GM18951 (cell line): Measurements from ENCODE around the gene WDFY2.

Experiments used
- POLR2A ChIP-seq: IDR thresholded peaks from 4 replicates; pipeline ENCODE4 v1.6.1; 2011; ENCODE audit warnings: mild to moderate bottlenecking; ENCODE audit not compliant: insufficient read length, insufficient read depth; ENCODE audit errors: extremely low read depth
- in situ Hi-C: fragments of 300-500 bp; cut with MboI; formaldehyde crosslinking; loops from one replicate; pipeline ENCODE4 v1.12.0; 2022; ENCODE audit warnings: low sequenced_read_pairs, mixed read lengths, inconsistent platforms; ENCODE audit not compliant: unreplicated experiment

Gene WDFY2

DNA sequence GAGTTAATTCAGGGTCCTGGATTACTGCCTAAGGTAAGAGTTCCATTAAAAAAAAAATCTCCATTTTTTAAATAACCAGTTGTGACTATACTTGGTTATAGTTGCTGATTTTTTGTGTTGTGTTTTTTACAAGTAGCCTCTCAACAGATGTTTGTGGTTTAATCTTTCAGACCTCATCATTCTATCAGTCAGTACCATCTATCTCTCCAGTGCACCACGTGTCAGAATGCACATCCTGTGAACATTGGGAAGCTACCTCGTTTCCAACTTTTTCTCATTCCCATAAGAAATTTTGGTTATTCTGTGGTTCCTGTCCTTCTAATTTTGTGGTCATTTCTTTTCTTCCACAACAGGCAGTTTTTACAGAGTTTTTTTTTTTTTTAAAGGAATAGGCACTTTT lies 39.2 kb downstream of the WDFY2 start:
- TF ChIP-seq POLR2A = no peak
- in situ Hi-C loops = no loop called here

DNA sequence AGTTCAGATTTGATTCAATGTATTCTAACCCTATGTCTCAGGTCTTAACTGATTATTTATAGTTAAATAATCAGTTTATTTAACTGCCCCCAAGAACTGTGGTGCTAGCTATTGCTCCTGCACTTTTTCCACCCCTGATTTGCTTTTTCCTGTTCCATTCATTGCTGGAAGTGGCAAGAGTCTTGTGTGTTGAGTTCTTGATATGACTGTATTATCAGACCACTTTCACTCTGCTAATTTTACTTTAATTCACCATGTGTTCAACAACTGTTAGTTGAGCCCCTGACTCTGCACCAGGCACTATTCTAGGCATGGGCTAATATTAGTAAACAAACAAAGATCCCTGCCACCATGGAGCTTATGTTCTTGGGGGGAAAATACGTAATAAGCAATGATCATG lies 39.9 kb downstream of the WDFY2 start:
- in situ Hi-C loops = no loop called here
- no peak for TF ChIP-seq POLR2A

DNA sequence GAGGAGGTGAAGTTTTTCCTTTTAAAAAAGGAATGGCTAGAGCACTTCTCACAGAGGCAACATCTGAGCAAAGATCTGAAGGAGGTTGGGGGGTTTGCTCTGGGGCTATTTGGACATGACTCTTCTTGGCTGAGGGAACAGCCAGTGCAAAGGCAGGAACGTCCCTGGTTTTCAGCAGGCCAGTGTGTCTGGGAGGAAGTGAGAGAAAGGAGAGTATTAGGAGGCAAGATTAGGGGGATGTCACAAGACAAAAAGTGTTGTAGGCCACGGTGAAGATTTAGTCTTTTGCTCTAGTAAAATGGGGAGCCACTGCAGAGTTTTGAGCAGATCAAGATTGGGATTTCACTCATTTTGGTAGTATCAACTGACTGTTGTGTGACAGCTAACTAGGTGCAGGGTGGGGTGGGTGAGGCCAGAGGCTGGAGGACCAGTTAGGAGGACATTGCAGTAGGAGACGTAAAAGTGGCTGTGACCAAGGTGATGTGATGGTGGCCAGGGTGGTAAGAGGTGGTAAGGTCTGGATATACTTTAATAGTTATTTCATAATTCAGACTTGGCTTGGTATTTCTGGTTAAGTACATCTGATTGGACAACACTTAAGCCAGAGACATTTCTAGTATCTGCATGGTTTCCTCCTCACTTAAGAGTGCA lies 40.6 kb downstream of the WDFY2 start:
- in situ Hi-C loops = no loop called here

DNA sequence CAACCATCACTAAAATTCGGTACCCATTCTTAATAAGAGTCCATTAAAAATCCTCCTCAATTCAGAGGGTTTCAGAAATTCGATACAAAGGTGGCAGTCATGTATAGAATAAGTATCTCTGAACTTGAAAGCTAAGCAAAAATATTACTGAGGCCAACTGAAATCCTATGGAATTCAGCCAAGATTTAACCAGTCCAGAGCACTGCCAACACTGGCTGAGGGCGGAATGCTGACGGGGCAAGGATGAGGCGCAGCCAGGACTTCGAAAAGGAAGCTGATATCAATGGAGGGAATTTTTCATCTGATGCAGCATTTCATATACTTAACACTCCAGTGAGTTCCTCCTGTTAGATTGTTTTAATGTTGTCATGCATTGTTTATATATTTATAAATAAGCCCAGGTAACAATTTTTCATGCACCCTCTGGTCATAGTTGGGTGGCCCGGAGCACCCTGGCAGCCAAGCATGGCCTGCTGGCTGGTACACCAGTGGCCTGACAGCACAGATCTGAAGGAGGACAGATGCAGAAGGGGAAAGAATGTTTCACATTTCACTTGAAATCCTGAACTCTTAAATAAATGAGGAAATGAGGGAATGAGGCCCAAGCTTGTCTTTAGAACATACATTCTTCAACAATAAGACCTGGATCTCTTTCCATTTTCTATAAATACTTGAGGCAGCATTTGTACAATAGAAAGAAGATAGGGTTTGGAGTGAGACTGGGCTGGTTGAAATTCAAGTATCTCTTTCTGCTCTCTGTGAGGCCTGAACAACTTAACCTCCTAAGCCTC lies 41.5 kb downstream of the WDFY2 start:
- no peak for TF ChIP-seq POLR2A
- in situ Hi-C loops = no loop called here

More for the DNA sequence above, 40.6 kb downstream of the WDFY2 start:
- no peak for TF ChIP-seq POLR2A

DNA sequence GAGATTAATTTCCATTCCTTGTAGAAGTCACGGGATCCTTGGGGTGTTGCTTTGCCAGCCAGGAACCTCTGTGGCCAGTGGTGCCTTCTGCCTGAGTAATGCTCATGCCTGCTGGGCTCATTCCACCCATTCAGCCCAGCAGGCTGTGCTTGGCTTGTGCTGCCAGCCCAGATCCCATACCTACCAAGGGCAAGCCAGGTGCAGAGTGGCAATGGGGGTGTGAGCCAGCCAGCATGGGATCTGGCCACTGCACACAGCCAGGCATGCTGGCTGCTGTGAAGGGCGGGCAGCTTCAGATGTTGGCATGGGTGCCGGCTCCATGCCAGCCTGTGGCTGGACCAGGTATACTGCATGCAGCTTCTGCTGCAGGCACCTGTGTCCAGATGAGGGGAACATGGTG lies 42.5 kb downstream of the WDFY2 start:
- in situ Hi-C loops = no loop called here
- TF ChIP-seq POLR2A = no peak

DNA sequence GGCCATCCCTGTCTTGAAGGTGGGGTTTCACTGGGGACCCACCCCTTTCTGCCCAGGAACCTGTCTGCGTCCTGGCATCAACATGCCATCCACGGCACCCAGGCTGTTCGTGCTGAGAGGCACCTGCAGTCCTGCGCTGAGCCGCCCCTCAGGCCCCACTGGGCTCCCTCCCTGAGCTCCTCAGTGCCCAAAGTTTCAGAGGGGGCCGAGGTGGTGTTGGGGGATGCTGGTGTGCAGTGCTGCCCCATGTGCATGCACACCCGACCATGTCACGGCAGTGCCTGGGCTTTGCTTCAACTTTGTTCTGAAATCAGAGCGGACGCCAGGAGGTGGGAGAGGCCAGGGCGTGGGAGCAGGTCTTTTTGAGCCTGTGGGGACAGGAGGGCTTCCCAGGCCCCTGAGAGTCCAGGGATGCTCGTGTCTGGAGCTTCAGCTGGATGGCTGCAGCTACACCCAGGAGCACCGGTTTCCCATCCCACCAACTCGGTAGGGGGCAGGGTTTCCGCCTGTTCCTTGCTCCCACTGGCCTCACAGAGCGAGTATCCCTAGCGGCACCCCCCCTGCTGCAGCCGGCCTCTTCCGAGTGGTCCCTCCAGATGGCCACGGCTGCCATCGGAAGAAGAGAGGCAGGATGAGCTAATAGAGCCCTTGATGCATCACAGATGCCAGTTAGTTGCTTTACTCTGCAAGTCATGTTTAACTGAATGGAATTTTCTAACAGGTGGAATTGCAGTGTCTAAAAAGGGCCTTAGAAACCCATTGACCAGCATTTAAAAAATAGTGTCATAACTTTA lies 44.0 kb downstream of the WDFY2 start:
- in situ Hi-C loops = no loop called here
- no peak for TF ChIP-seq POLR2A

DNA sequence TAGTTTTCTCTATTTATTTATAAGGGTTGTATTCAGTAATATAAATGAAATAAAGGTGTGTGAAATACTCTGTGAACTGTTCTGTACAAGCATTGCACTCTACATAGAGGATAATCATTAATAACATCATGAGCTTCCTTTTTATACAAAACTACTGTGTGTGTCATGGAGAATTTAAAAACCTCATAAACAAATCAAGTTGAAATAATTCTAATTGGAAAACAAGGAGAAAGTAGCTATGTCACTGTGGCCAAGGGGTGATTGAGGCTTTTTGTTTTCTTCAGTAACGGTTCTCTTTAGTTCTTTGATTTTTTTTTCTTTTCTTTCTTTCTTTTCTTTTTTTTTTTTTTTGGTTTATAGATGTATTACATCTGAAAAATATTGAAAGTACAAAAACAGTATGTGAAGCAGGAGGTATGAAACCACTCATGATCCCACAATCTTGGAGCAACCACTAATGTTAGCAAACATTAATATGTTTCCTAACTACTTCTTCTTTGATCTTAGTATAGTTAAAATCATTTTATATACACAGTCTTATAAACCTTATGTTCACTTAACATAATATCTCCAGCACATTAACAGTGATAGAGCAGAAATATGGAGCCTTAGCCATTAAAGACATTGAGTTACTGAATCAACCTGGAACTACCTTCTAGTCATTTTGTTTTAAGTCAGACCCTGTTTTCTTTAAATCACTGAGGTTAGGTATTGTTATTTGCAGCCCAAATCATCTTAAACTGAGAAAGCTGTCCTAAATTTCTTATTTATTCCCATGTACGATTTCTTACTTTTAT lies 45.4 kb downstream of the WDFY2 start:
- TF ChIP-seq POLR2A = no peak
- in situ Hi-C loops = no loop called here

DNA sequence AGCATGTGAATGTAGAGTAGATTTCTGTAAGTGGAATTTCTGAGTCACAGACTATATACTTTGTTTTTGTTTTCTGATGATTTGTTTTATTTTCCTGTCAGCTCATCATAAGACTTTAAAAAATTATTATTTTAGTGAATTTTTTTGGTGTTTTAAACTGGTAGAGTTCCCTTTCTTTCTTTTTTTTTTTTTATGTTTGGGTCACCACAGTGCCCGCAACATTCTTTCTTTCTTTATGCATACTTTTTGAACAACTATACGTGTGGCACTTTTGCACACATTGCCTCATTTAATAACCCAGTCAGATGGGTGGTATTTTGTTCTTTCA lies 46.0 kb downstream of the WDFY2 start:
- TF ChIP-seq POLR2A = no peak
- in situ Hi-C loops = no loop called here

DNA sequence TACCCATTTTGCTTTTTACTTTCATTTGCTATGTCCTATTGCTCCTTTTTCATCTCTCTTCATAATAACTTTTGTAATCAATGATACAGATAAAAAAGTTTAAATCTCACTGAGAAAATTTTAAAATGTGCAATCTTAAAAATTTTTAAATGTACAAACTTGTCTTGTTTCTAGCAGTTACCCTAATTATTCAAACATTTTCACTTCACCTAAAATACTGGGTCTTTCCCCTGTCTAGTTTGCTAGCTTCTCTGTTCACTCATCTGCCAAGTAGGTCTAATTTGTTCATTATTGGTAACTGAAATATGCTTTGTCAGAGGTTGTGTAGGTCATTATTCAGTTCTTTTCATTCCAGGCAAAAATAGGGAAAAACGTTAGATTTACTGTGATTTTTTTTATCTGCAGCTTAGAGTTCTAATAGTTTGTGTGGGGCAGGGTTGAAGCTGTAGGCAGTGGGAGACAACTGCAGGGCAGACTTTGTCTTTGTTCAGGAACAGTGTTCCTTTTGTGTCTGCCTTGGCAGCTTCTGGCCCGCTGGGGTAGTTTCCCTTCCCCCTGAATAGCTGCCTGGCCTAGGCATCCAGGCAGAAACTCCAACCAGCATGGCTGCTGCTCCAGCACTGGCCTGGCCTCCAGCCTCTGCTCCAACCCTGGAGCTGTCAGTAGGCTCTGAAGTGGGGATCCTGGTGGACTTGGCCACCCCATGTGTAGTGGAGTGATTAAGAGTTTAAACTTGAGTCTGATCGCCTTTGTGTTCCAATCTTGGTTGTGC lies 48.5 kb downstream of the WDFY2 start:
- no peak for TF ChIP-seq POLR2A

DNA sequence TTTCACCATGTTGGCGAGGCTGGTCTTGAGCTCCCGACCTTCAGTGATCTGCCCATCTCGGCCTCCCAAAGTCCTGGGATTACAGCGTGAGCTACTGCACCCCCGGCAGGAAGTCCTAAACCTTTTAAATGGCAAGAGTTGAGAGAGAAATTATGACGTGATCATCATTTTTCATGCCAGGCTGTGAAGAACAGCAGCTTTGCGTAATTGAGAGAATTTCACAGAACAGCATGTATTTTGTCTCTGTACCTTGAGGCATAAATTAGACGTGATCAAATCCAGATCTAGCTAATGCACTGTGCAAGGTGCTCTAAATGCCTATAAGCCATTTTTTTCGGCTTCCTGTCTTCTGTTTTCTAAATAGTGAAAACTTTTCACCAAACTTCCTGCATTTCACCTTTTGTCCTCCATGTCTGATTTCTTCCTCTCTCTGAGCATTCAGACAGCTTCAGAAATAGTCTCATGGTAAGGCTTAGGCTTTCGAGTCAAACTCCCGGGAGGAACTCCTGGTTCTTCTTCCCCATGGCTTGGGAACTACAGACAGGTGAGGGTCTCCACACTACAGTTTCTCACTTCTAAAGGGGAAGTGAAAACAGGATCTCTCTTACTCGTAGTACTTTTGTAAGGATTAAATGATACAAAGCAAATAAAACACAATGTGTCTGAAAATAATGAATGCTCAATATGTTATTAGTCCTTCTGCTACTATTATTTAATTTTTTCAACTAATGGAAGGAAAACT lies 51.0 kb downstream of the WDFY2 start:
- no peak for TF ChIP-seq POLR2A
- in situ Hi-C loops = no loop called here

More for the DNA sequence above, 48.5 kb downstream of the WDFY2 start:
- in situ Hi-C loops = no loop called here

DNA sequence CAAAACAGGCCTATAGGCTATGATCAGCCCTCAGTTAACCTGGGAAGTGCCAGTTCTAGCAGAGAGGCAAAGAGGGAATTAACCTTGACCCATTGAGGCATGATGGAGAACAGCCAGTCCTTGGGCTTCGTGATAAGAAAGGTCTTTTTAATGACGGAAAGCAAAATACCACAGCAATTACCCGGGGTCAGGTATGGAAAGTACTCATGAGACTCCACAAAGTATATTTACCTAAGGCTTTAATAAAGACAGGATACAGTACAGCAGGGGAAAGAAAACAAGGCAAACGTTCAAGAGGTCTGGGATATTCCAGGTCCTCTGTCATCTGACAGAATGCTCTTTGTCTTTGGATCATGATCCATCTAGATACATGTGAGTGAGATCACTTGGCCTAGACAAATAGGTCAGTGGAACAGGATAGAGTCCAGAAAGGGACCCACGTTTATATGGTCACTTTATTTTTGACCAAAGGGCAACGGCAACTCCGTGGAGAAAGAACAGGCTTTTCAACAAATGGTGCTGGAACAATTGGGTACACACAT lies 52.2 kb downstream of the WDFY2 start:
- TF ChIP-seq POLR2A = no peak
- in situ Hi-C loops = no loop called here
